Prostate gland (tissue), 2 donors: ENCODE data around the gene SELENOW. TPM values are rescaled to one million over a fixed set of nuclear protein-coding genes. Genes with fewer than 3 reads are reported as not detected.

Experiments
- DNase-seq: peaks from one replicate; pipeline ENCODE4 v3.0.0-alpha.2; 2019; ENCODE audit warnings: low spot score
- H3K27ac ChIP-seq, 2 donors: fragments of 200-600 bp; sonication (generic); 2 replicates each; pipeline ENCODE4 v1.5.1; 2017 to 2019
- H3K27me3 ChIP-seq: fragments of 200-600 bp; sonication (generic); replicated peaks from 2 replicates; pipeline ENCODE4 v1.5.1; 2019; ENCODE audit not compliant: insufficient read depth
- H3K36me3 ChIP-seq, 2 donors: fragments of 200-600 bp; sonication (generic); 1 replicate in 1 of 2; 2 replicates in 1 of 2; pipeline versions ENCODE4 v1.5.1 to v1.8.1; 2017 to 2019
- H3K4me1 ChIP-seq: fragments of 200-600 bp; sonication (generic); replicated peaks from 2 replicates; pipeline ENCODE4 v1.5.1; 2019
- H3K4me3 ChIP-seq, 2 donors: fragments of 200-600 bp; sonication (generic); 2 replicates each; pipeline ENCODE4 v1.5.1; 2017 to 2019
- H3K9me3 ChIP-seq: fragments of 200-600 bp; sonication (generic); 2 replicates; pipeline ENCODE4 v1.5.1; 2017
- CTCF ChIP-seq, 4 experiments: fragments of 200-600 bp in 2 of 4; fragments of 450-650 bp in 2 of 4; sonication (generic) in 2 of 4; IDR thresholded peaks; 1 replicate in 3 of 4; 2 replicates in 1 of 4; pipeline ENCODE4 v1.5.1; 2016 to 2019; ENCODE audit warnings: antibody characterized with exemption in 4 of 4, mild to moderate bottlenecking in 2 of 4, moderate library complexity in 2 of 4
- POLR2A ChIP-seq: fragments of 450-650 bp; IDR thresholded peaks from one replicate; pipeline ENCODE4 v1.6.1; 2016; ENCODE audit warnings: antibody characterized with exemption, mild to moderate bottlenecking
- POLR2AphosphoS5 ChIP-seq: sonication (generic); formaldehyde crosslinking; IDR thresholded peaks from one replicate; pipeline ENCODE4 v1.6.1; 2017; ENCODE audit warnings: antibody characterized with exemption
- WGBS: methylation state at CpG from one replicate; pipeline ENCODE4 v1.1.5; 2018; 5-methylcytosine and 5-hydroxymethylcytosine counted together
- intact Hi-C: fragments of 100-400 bp; cut with DNase I; formaldehyde crosslinking; loops from one replicate; pipeline ENCODE4 v1.14.2; 2022
- total RNA-seq, 2 donors: library from RNA; depleted of rRNA; stranded (reverse); fragments of >200 nt; gene quantifications; one replicate each; pipeline ENCODE4 v1.1.0, GENCODE V29; 2016

Gene SELENOW
- total RNA-seq, 2 donors from 2014 or later = 301 to 565 TPM

GRCh38 chr19:47756953-47757608 is 21.4 kb upstream of the SELENOW start:
- no peaks in the 10 kb centered on the region for H3K4me1 ChIP-seq
- no peak for DNase-seq
- no peaks in the 10 kb centered on the region for H3K9me3 ChIP-seq
- H3K4me3 ChIP-seq = no peak overlapping the region
- H3K27me3 ChIP-seq = no peaks in the 10 kb centered on the region
- H3K27ac ChIP-seq = no peak overlapping the region
- TF ChIP-seq CTCF (IDR thresholded peaks at IDR 0.05) (no peak), POLR2AphosphoS5 (no peak), POLR2A (no peak)
- 89% methylated on average over 22 of the region's 22 CpGs for WGBS
- H3K36me3 ChIP-seq = peaks cover 20 to 51% of the 10 kb centered on the region in 2 donors
- intact Hi-C loops = no loop called here

GRCh38 chr19:47757617-47758442 is 20.7 kb upstream of the SELENOW start:
- no peak overlapping the region for H3K4me3 ChIP-seq
- no peak for DNase-seq
- H3K4me1 ChIP-seq = no peaks in the 10 kb centered on the region
- peaks cover 20 to 45% of the 10 kb centered on the region in 2 donors for H3K36me3 ChIP-seq
- 78% methylated on average over 14 of the region's 14 CpGs for WGBS
- no peaks in the 10 kb centered on the region for H3K9me3 ChIP-seq
- no peaks in the 10 kb centered on the region for H3K27me3 ChIP-seq
- TF ChIP-seq CTCF (IDR thresholded peaks at IDR 0.05) = no peak
- TF ChIP-seq POLR2AphosphoS5 = no peak
- no peak for TF ChIP-seq POLR2A
- intact Hi-C loops = no loop called here
- no peak overlapping the region for H3K27ac ChIP-seq

- Histone ChIP-seq H3K4me1 (no peaks in the 10 kb centered on the region), H3K4me3 (no peak overlapping the region), H3K27ac (no peak overlapping the region), H3K36me3 (peaks cover 15 to 39% of the 10 kb centered on the region in 2 donors), H3K27me3 (no peaks in the 10 kb centered on the region), H3K9me3 (no peaks in the 10 kb centered on the region)
- 90% methylated on average over 5 of the region's 5 CpGs for WGBS
- intact Hi-C loops = no loop called here
- no peak for DNase-seq
- TF ChIP-seq CTCF (IDR thresholded peaks at IDR 0.05) = no peak
- TF ChIP-seq POLR2AphosphoS5 = no peak
- TF ChIP-seq POLR2A = no peak
These were observed 20.1 kb upstream of the SELENOW start for GRCh38 chr19:47758443-47758804.

- intact Hi-C loops = no loop called here
- WGBS = 93% methylated on average over 5 of the region's 5 CpGs
- Histone ChIP-seq H3K4me1 (no peaks in the 10 kb centered on the region), H3K27me3 (no peaks in the 10 kb centered on the region), H3K9me3 (no peaks in the 10 kb centered on the region), H3K36me3 (peaks cover 8 to 17% of the 10 kb centered on the region in 2 donors), H3K27ac (no peak overlapping the region), H3K4me3 (no peak overlapping the region)
- DNase-seq = no peak
- TF ChIP-seq CTCF (IDR thresholded peaks at IDR 0.05) (no peak), POLR2A (no peak), POLR2AphosphoS5 (no peak)
These were observed 17.9 kb upstream of the SELENOW start for GRCh38 chr19:47760632-47760999.

GRCh38 chr19:47761566-47761965 is 16.9 kb upstream of the SELENOW start:
- Histone ChIP-seq H3K36me3 (peaks cover 0 to 8% of the 10 kb centered on the region in 2 donors), H3K27ac (no peak overlapping the region), H3K9me3 (no peaks in the 10 kb centered on the region), H3K27me3 (no peaks in the 10 kb centered on the region), H3K4me1 (no peaks in the 10 kb centered on the region), H3K4me3 (no peak overlapping the region)
- TF ChIP-seq CTCF (IDR thresholded peaks at IDR 0.05) (no peak), POLR2A (no peak), POLR2AphosphoS5 (no peak)
- no peak for DNase-seq
- intact Hi-C loops = no loop called here
- 78% methylated on average over 5 of the region's 5 CpGs for WGBS
